Measurements from ENCODE around the gene KLHL21. TPM values are rescaled to one million over a fixed set of nuclear protein-coding genes. Genes with fewer than 3 reads are reported as not detected.
A peak's percentile ranks its signal among the peaks of the same experiment; 100 is the strongest.
"Not testable (repeated sequence)": the region's sequence is repeated elsewhere in the genome, so short reads cannot be mapped to it uniquely, and the experiment has no call there.

Gene KLHL21
- total RNA-seq, 1 donor from 2014 or later = 147 TPM

- peak overlapping the region; percentile 80 to 94 for H3K27ac ChIP-seq
- intact Hi-C loops (cut with DNase I) = loop anchor here (1.0 to 2.0 kb wide), 3 partner anchors 37 to 83 kb away; partner anchors contain the start of genes NOL9 and TAS1R1
- peak; percentile 82 to 96 for DNase-seq (ENCODE audit: low spot score in 2 of 2)
Observed at GRCh38 chr1:6638226-6638625, 35.6 kb upstream of the KLHL21 start.

GRCh38 chr1:6637770-6638169 lies 35.1 kb upstream of the KLHL21 start:
- H3K4me1 ChIP-seq = peaks cover 2 to 13% of the 10 kb centered on the region in 2 donors
- H3K36me3 ChIP-seq = peaks cover 37 to 81% of the 10 kb centered on the region in 2 donors
- H3K9me3 ChIP-seq = no peaks in the 10 kb centered on the region
- H3K4me3 ChIP-seq = peak overlapping the region in 1 of 2 donors; percentile 44
- TF ChIP-seq, protein P1, sequence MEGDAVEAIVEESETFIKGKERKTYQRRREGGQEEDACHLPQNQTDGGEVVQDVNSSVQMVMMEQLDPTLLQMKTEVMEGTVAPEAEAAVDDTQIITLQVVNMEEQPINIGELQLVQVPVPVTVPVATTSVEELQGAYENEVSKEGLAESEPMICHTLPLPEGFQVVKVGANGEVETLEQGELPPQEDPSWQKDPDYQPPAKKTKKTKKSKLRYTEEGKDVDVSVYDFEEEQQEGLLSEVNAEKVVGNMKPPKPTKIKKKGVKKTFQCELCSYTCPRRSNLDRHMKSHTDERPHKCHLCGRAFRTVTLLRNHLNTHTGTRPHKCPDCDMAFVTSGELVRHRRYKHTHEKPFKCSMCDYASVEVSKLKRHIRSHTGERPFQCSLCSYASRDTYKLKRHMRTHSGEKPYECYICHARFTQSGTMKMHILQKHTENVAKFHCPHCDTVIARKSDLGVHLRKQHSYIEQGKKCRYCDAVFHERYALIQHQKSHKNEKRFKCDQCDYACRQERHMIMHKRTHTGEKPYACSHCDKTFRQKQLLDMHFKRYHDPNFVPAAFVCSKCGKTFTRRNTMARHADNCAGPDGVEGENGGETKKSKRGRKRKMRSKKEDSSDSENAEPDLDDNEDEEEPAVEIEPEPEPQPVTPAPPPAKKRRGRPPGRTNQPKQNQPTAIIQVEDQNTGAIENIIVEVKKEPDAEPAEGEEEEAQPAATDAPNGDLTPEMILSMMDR (IDR thresholded peaks at IDR 0.05) = no peak
- intact Hi-C loops (cut with DNase I) = loop anchor here (1.0 to 2.0 kb wide), 3 partner anchors 36 to 83 kb away; partner anchors contain the start of genes NOL9 and TAS1R1
- H3K27me3 ChIP-seq = no peaks in the 10 kb centered on the region
- no peak for DNase-seq (ENCODE audit: low spot score in 2 of 2)
- H3K27ac ChIP-seq = peak overlapping the region; percentile 80 to 94

More at GRCh38 chr1:6638226-6638625, 35.6 kb upstream of the KLHL21 start:
- Histone ChIP-seq H3K9me3 (no peaks in the 10 kb centered on the region), H3K27me3 (no peaks in the 10 kb centered on the region), H3K36me3 (peaks cover 32 to 80% of the 10 kb centered on the region in 2 donors), H3K4me1 (peaks cover 2 to 13% of the 10 kb centered on the region in 2 donors), H3K4me3 (peak overlapping the region in 1 of 2 donors; percentile 44)
- TF ChIP-seq, protein P1 (IDR thresholded peaks at IDR 0.05) = no peak

- DNase-seq (ENCODE audit: low spot score in 2 of 2); H3K27me3 ChIP-seq; H3K9me3 ChIP-seq; intact Hi-C loops (cut with DNase I); H3K4me3 ChIP-seq: not testable (repeated sequence)
- peaks cover 2 to 13% of the 10 kb centered on the region in 2 donors for H3K4me1 ChIP-seq
- peak overlapping the region; percentile 80 to 94 for H3K27ac ChIP-seq
- H3K36me3 ChIP-seq = peaks cover 37 to 79% of the 10 kb centered on the region in 2 donors
Observed at GRCh38 chr1:6636778-6637177, 34.1 kb upstream of the KLHL21 start.

- H3K36me3 ChIP-seq = peaks cover 42 to 78% of the 10 kb centered on the region in 2 donors
Observed at GRCh38 chr1:6635910-6636760, 33.5 kb upstream of the KLHL21 start.

DNA sequence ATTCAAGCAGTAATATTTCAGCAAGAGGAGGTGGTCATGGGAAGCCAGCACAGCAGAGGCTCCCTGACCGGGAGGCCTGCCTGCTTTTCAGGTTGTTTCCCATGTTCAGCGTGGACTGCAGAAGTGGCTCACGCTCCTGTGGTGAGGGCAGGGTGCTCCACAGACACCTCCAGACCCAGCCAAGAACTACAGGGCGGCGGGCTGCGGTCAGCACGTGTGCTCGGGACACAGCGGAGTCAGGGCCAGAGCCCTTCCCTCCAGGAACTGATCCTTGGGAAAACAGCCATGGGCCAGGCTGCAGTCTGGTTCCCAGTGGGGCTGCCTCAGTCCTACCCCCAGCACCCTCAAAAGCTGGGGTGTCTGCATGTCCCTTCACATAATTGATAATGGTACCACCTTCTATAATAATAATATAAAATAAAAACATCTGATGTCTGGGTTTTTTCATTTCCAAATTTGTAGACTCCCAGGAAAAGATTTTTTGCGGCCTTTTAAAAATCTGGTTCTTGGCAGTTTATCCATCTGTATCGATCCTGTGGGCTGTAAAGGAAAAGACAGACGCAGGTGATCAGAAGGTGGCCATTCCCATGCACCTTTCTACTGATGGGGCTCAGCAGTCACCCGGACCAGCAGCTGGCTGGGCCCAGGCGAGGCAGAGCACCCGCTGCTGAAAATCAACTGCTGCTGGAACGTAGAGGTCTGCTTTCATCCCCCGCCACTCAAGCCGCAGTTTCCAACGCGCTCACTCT lies 32.7 kb upstream of the KLHL21 start:
- Histone ChIP-seq H3K36me3 (peaks cover 42 to 80% of the 10 kb centered on the region in 2 donors), H3K9me3 (no peaks in the 10 kb centered on the region), H3K4me1 (peaks cover 2 to 13% of the 10 kb centered on the region in 2 donors), H3K27me3 (no peaks in the 10 kb centered on the region), H3K4me3 (no peak overlapping the region), H3K27ac (no peak overlapping the region)
- no peak for DNase-seq (ENCODE audit: low spot score in 2 of 2)
- TF ChIP-seq, protein P1 (IDR thresholded peaks at IDR 0.05) = no peak
- intact Hi-C loops (cut with DNase I) = no loop called here

More at GRCh38 chr1:6635910-6636760, 33.5 kb upstream of the KLHL21 start:
- no peak overlapping the region for H3K4me3 ChIP-seq
- no peaks in the 10 kb centered on the region for H3K9me3 ChIP-seq
- intact Hi-C loops (cut with DNase I) = no loop called here
- H3K27me3 ChIP-seq = no peaks in the 10 kb centered on the region
- H3K4me1 ChIP-seq = peaks cover 2 to 13% of the 10 kb centered on the region in 2 donors
- H3K27ac ChIP-seq = peak overlapping the region in 1 of 2 donors; percentile 94
- no peak for DNase-seq (ENCODE audit: low spot score in 2 of 2)
- TF ChIP-seq, protein P1 (IDR thresholded peaks at IDR 0.05) = no peak

Data from ascending aorta (tissue), 2 donors.